CD8-positive, alpha-beta memory T cell (primary cell): ENCODE results near the gene TRAF3IP1. TPM values are rescaled to one million over a fixed set of nuclear protein-coding genes. Genes with fewer than 3 reads are reported as not detected.

Experiments used
- CTCF ChIA-PET: fragments of 350-600 bp; sonication (Branson Sonifier 250); formaldehyde crosslinking; loops from one replicate; lab custom pipeline; 2021; ENCODE audit warnings: antibody characterized with exemption; lab: Charles Lee
- POLR2A ChIA-PET: fragments of 350-600 bp; sonication (Branson Sonifier 250); formaldehyde crosslinking; loops from one replicate; lab custom pipeline; 2021; ENCODE audit warnings: antibody characterized with exemption; lab: Charles Lee
- DNase-seq, 5 donors: peaks; one replicate each; pipeline versions ENCODE4 v3.0.0 to v3.0.0-alpha.2; 2020 to 2022; ENCODE audit warnings: mixed read lengths in 1 of 5
- H3K27ac ChIP-seq: one replicate; pipeline ENCODE4 v1.7.0; 2013; ENCODE audit warnings: low read depth, mild to moderate bottlenecking, low read length, moderate library complexity
- H3K27me3 ChIP-seq: 2 replicates; pipeline ENCODE4 v1.7.0; 2013; ENCODE audit warnings: low read length, mild to moderate bottlenecking; ENCODE audit not compliant: insufficient read depth, poor library complexity, severe bottlenecking
- H3K36me3 ChIP-seq: 2 replicates; pipeline ENCODE4 v1.7.0; 2013; ENCODE audit warnings: mild to moderate bottlenecking, low read length, moderate library complexity; ENCODE audit not compliant: insufficient read depth
- H3K4me1 ChIP-seq: 2 replicates; pipeline ENCODE4 v1.7.0; 2013; ENCODE audit warnings: mild to moderate bottlenecking, low read length, moderate library complexity; ENCODE audit not compliant: insufficient read depth
- H3K4me3 ChIP-seq: 2 replicates; pipeline ENCODE4 v1.7.0; 2013; ENCODE audit warnings: mild to moderate bottlenecking, low read length
- H3K9me3 ChIP-seq: 2 replicates; pipeline ENCODE4 v1.7.0; 2013; ENCODE audit warnings: mild to moderate bottlenecking, low read length
- H3K27ac Mint-ChIP-seq, 8 donors: one replicate each; pipeline ENCODE4 v1.8.0; 2020 to 2021; ENCODE audit warnings: mixed read lengths in 8 of 8, mild to moderate bottlenecking in 6 of 8, inconsistent platforms in 3 of 8, moderate library complexity in 3 of 8
- H3K27me3 Mint-ChIP-seq, 2 donors: one replicate each; pipeline ENCODE4 v1.8.0; 2020 to 2021; ENCODE audit warnings: mixed read lengths in 2 of 2, mild to moderate bottlenecking in 1 of 2, moderate library complexity in 1 of 2
- H3K36me3 Mint-ChIP-seq, 3 donors: one replicate each; pipeline ENCODE4 v1.8.0; 2020 to 2021; ENCODE audit warnings: mixed read lengths in 3 of 3, inconsistent platforms in 1 of 3, mild to moderate bottlenecking in 1 of 3
- H3K4me1 Mint-ChIP-seq, 3 donors: one replicate each; pipeline ENCODE4 v1.8.0; 2020 to 2021; ENCODE audit warnings: mixed read lengths in 3 of 3, inconsistent platforms in 1 of 3, mild to moderate bottlenecking in 1 of 3
- H3K4me3 Mint-ChIP-seq, 7 donors: one replicate each; pipeline ENCODE4 v1.8.0; 2020 to 2021; ENCODE audit warnings: mixed read lengths in 7 of 7, mild to moderate bottlenecking in 6 of 7, moderate library complexity in 4 of 7, inconsistent platforms in 2 of 7
- H3K9me3 Mint-ChIP-seq, 5 donors: one replicate each; pipeline ENCODE4 v1.8.0; 2020 to 2022; ENCODE audit warnings: mixed read lengths in 5 of 5, mild to moderate bottlenecking in 3 of 5, moderate library complexity in 2 of 5, inconsistent platforms in 1 of 5
- polyA plus RNA-seq: library from polyadenylated mRNA; unstranded; fragments of 300-500 nt; fragmentation: Illumina TruSeq; gene quantifications from one replicate; pipeline ENCODE4 v1.2.3, GENCODE V29; 2021
- total RNA-seq, 2 experiments: library from RNA; stranded (reverse); gene quantifications; one replicate each; pipeline ENCODE4 v1.2.3, GENCODE V29; 2021

Gene TRAF3IP1
- total and polyA plus RNA-seq, 3 experiments from 2014 or later, result 10.2 to 15.9 (median 14.7) TPM

- no peaks in the 10 kb centered on the region for H3K36me3 ChIP-seq
- DNase-seq, result no peak
- H3K4me1 ChIP-seq, result peaks cover 10% of the 10 kb centered on the region
- CTCF ChIA-PET, result no interaction called here
- H3K27ac ChIP-seq, result no peak overlapping the region
- no peaks in the 10 kb centered on the region for H3K9me3 Mint-ChIP-seq
- H3K4me3 ChIP-seq, result no peak overlapping the region
- H3K27me3 ChIP-seq, result no peaks in the 10 kb centered on the region
- H3K4me3 Mint-ChIP-seq, result no peak overlapping the region
- peaks cover 24 to 28% (median 28%) of the 10 kb centered on the region in 3 donors for H3K4me1 Mint-ChIP-seq
- H3K36me3 Mint-ChIP-seq, result peaks cover 12 to 22% (median 15%) of the 10 kb centered on the region in 3 donors
- H3K9me3 ChIP-seq, result no peaks in the 10 kb centered on the region
- H3K27ac Mint-ChIP-seq, result peak overlapping the region in 2 of 8 donors; percentile 24 to 76
- POLR2A ChIA-PET, result no interaction called here
- peaks cover 0 to 1% of the 10 kb centered on the region in 2 donors for H3K27me3 Mint-ChIP-seq
These were observed 63.5 kb downstream of the TRAF3IP1 start for GRCh38 chr2:238383743-238384380.

GRCh38 chr2:238387332-238387731, 67.0 kb downstream of the TRAF3IP1 start:
- H3K4me3 Mint-ChIP-seq, result no peak overlapping the region
- H3K4me1 Mint-ChIP-seq, result peaks cover 7 to 12% (median 9%) of the 10 kb centered on the region in 3 donors
- Histone ChIP-seq H3K9me3 (no peaks in the 10 kb centered on the region), H3K36me3 (no peaks in the 10 kb centered on the region), H3K27ac (no peak overlapping the region), H3K27me3 (no peaks in the 10 kb centered on the region), H3K4me1 (no peaks in the 10 kb centered on the region), H3K4me3 (no peak overlapping the region)
- ChIA-PET CTCF (no interaction called here), POLR2A (no interaction called here)
- no peaks in the 10 kb centered on the region for H3K9me3 Mint-ChIP-seq
- H3K27ac Mint-ChIP-seq, result no peak overlapping the region
- peaks cover 10 to 15% (median 12%) of the 10 kb centered on the region in 3 donors for H3K36me3 Mint-ChIP-seq
- H3K27me3 Mint-ChIP-seq, result peaks cover 0 to 1% of the 10 kb centered on the region in 2 donors
- no peak for DNase-seq

GRCh38 chr2:238388794-238389193, 68.5 kb downstream of the TRAF3IP1 start:
- CTCF ChIA-PET, result no interaction called here
- Histone ChIP-seq H3K36me3 (no peaks in the 10 kb centered on the region), H3K27ac (no peak overlapping the region), H3K4me3 (no peak overlapping the region), H3K9me3 (no peaks in the 10 kb centered on the region), H3K27me3 (no peaks in the 10 kb centered on the region), H3K4me1 (no peaks in the 10 kb centered on the region)
- no peak for DNase-seq
- Mint-ChIP-seq H3K4me3 (no peak overlapping the region), H3K27ac (no peak overlapping the region), H3K27me3 (no peaks in the 10 kb centered on the region), H3K36me3 (peaks cover 4% of the 10 kb centered on the region in 3 donors), H3K4me1 (peaks cover 7 to 12% (median 9%) of the 10 kb centered on the region in 3 donors), H3K9me3 (no peaks in the 10 kb centered on the region)
- POLR2A ChIA-PET, result no interaction called here

GRCh38 chr2:238389988-238390589, 69.8 kb downstream of the TRAF3IP1 start:
- H3K27ac Mint-ChIP-seq, result no peak overlapping the region
- H3K4me1 ChIP-seq, result no peaks in the 10 kb centered on the region
- peaks cover 0 to 5% (median 0%) of the 10 kb centered on the region in 3 donors for H3K36me3 Mint-ChIP-seq
- no peak overlapping the region for H3K4me3 Mint-ChIP-seq
- ChIA-PET POLR2A (no interaction called here), CTCF (no interaction called here)
- peaks cover 7 to 12% (median 9%) of the 10 kb centered on the region in 3 donors for H3K4me1 Mint-ChIP-seq
- H3K27me3 ChIP-seq, result no peaks in the 10 kb centered on the region
- H3K27me3 Mint-ChIP-seq, result no peaks in the 10 kb centered on the region
- H3K27ac ChIP-seq, result no peak overlapping the region
- H3K4me3 ChIP-seq, result no peak overlapping the region
- no peaks in the 10 kb centered on the region for H3K36me3 ChIP-seq
- no peaks in the 10 kb centered on the region for H3K9me3 Mint-ChIP-seq
- no peaks in the 10 kb centered on the region for H3K9me3 ChIP-seq
- DNase-seq, result no peak

- H3K9me3 ChIP-seq, result no peaks in the 10 kb centered on the region
- Mint-ChIP-seq H3K27me3 (no peaks in the 10 kb centered on the region), H3K9me3 (no peaks in the 10 kb centered on the region), H3K36me3 (peaks cover 0 to 4% (median 0%) of the 10 kb centered on the region in 3 donors), H3K4me3 (no peak overlapping the region), H3K27ac (no peak overlapping the region), H3K4me1 (peaks cover 7 to 12% (median 9%) of the 10 kb centered on the region in 3 donors)
- H3K27ac ChIP-seq, result no peak overlapping the region
- H3K27me3 ChIP-seq, result no peaks in the 10 kb centered on the region
- DNase-seq, result no peak
- ChIA-PET POLR2A (no interaction called here), CTCF (no interaction called here)
- no peaks in the 10 kb centered on the region for H3K4me1 ChIP-seq
- H3K36me3 ChIP-seq, result no peaks in the 10 kb centered on the region
- no peak overlapping the region for H3K4me3 ChIP-seq
These were observed 70.8 kb downstream of the TRAF3IP1 start for GRCh38 chr2:238391042-238391689.

- no peaks in the 10 kb centered on the region for H3K4me1 ChIP-seq
- ChIA-PET POLR2A (no interaction called here), CTCF (no interaction called here)
- no peak overlapping the region for H3K4me3 Mint-ChIP-seq
- no peak for DNase-seq
- H3K36me3 ChIP-seq, result no peaks in the 10 kb centered on the region
- no peaks in the 10 kb centered on the region for H3K9me3 ChIP-seq
- H3K4me1 Mint-ChIP-seq, result no peaks in the 10 kb centered on the region
- H3K4me3 ChIP-seq, result no peak overlapping the region
- H3K27ac ChIP-seq, result no peak overlapping the region
- H3K27ac Mint-ChIP-seq, result no peak overlapping the region
- no peaks in the 10 kb centered on the region for H3K27me3 ChIP-seq
- H3K36me3 Mint-ChIP-seq, result peaks cover 0 to 15% (median 5%) of the 10 kb centered on the region in 3 donors
- no peaks in the 10 kb centered on the region for H3K27me3 Mint-ChIP-seq
- H3K9me3 Mint-ChIP-seq, result no peaks in the 10 kb centered on the region
These were observed 76.3 kb downstream of the TRAF3IP1 start for GRCh38 chr2:238396663-238397062.

GRCh38 chr2:238397356-238397755, 77.0 kb downstream of the TRAF3IP1 start:
- H3K4me1 ChIP-seq, result no peaks in the 10 kb centered on the region
- no peak for DNase-seq
- peak overlapping the region in 1 of 8 donors; percentile 77 for H3K27ac Mint-ChIP-seq
- POLR2A ChIA-PET, result no interaction called here
- peaks cover 0 to 17% (median 5%) of the 10 kb centered on the region in 3 donors for H3K36me3 Mint-ChIP-seq
- H3K9me3 ChIP-seq, result no peaks in the 10 kb centered on the region
- no peaks in the 10 kb centered on the region for H3K27me3 Mint-ChIP-seq
- no peaks in the 10 kb centered on the region for H3K9me3 Mint-ChIP-seq
- no peaks in the 10 kb centered on the region for H3K36me3 ChIP-seq
- no peaks in the 10 kb centered on the region for H3K27me3 ChIP-seq
- no peaks in the 10 kb centered on the region for H3K4me1 Mint-ChIP-seq
- H3K4me3 ChIP-seq, result no peak overlapping the region
- H3K27ac ChIP-seq, result no peak overlapping the region
- H3K4me3 Mint-ChIP-seq, result no peak overlapping the region
- CTCF ChIA-PET, result no interaction called here

GRCh38 chr2:238398577-238398976, 78.3 kb downstream of the TRAF3IP1 start:
- Mint-ChIP-seq H3K4me3 (no peak overlapping the region), H3K9me3 (no peaks in the 10 kb centered on the region), H3K36me3 (peaks cover 0 to 17% (median 3%) of the 10 kb centered on the region in 3 donors), H3K4me1 (no peaks in the 10 kb centered on the region), H3K27me3 (no peaks in the 10 kb centered on the region), H3K27ac (no peak overlapping the region)
- H3K27ac ChIP-seq, result no peak overlapping the region
- DNase-seq, result no peak
- no peak overlapping the region for H3K4me3 ChIP-seq
- ChIA-PET CTCF (no interaction called here), POLR2A (no interaction called here)
- no peaks in the 10 kb centered on the region for H3K27me3 ChIP-seq
- no peaks in the 10 kb centered on the region for H3K4me1 ChIP-seq
- H3K9me3 ChIP-seq, result no peaks in the 10 kb centered on the region
- no peaks in the 10 kb centered on the region for H3K36me3 ChIP-seq
